ENCODE results near the gene ABCB10. TPM values are rescaled to one million over a fixed set of nuclear protein-coding genes. Genes with fewer than 3 reads are reported as not detected.
"Not testable (repeated sequence)": the region's sequence is repeated elsewhere in the genome, so short reads cannot be mapped to it uniquely, and the experiment has no call there.

Gene ABCB10
- total RNA-seq, 1 experiment from 2014 or later: 13.6 TPM

- no peak for DNase-seq (ENCODE audit: low spot score)
Observed at GRCh38 chr1:229572286-229572685, 13.8 kb upstream of the ABCB10 start.

GRCh38 chr1:229570891-229571516, 12.5 kb upstream of the ABCB10 start:
- no peak for DNase-seq (ENCODE audit: low spot score)

GRCh38 chr1:229570305-229570704, 11.8 kb upstream of the ABCB10 start:
- DNase-seq (ENCODE audit: low spot score): no peak

- DNase-seq (ENCODE audit: low spot score): no peak
Observed at GRCh38 chr1:229567109-229567868, 8.8 kb upstream of the ABCB10 start.

- no peak for DNase-seq (ENCODE audit: low spot score)
Observed at GRCh38 chr1:229563701-229564100, 5.2 kb upstream of the ABCB10 start.

GRCh38 chr1:229563241-229563640, 4.7 kb upstream of the ABCB10 start:
- no peak for DNase-seq (ENCODE audit: low spot score)

- DNase-seq (ENCODE audit: low spot score): no peak
Observed at GRCh38 chr1:229562686-229563085, 4.2 kb upstream of the ABCB10 start.

GRCh38 chr1:229561141-229561540, 2.6 kb upstream of the ABCB10 start:
- DNase-seq (ENCODE audit: low spot score): no peak

GRCh38 chr1:229560124-229560523, 1.6 kb upstream of the ABCB10 start:
- DNase-seq (ENCODE audit: low spot score): not testable (repeated sequence)

GRCh38 chr1:229559336-229559801, 862 bp upstream of the ABCB10 start:
- not testable (repeated sequence) for DNase-seq (ENCODE audit: low spot score)

- no peak for DNase-seq (ENCODE audit: low spot score)
Observed at GRCh38 chr1:229557913-229558414, 543 bp downstream of the ABCB10 start.

- DNase-seq (ENCODE audit: low spot score): no peak
Observed at GRCh38 chr1:229557200-229557850, 1.2 kb downstream of the ABCB10 start.

GRCh38 chr1:229554886-229555621, 3.5 kb downstream of the ABCB10 start:
- DNase-seq (ENCODE audit: low spot score): no peak

GRCh38 chr1:229553621-229554130, 4.8 kb downstream of the ABCB10 start:
- no peak for DNase-seq (ENCODE audit: low spot score)

- DNase-seq (ENCODE audit: low spot score): no peak
Observed at GRCh38 chr1:229552732-229553131, 5.8 kb downstream of the ABCB10 start.

- DNase-seq (ENCODE audit: low spot score): no peak
Observed at GRCh38 chr1:229550812-229551567, 7.5 kb downstream of the ABCB10 start.

- no peak for DNase-seq (ENCODE audit: low spot score)
Observed at GRCh38 chr1:229547542-229547941, 11.0 kb downstream of the ABCB10 start.

GRCh38 chr1:229544587-229544986, 13.9 kb downstream of the ABCB10 start:
- DNase-seq (ENCODE audit: low spot score): no peak

GRCh38 chr1:229539863-229540506, 18.5 kb downstream of the ABCB10 start:
- DNase-seq (ENCODE audit: low spot score): no peak

- DNase-seq (ENCODE audit: low spot score): no peak
Observed at GRCh38 chr1:229538945-229539344, 19.6 kb downstream of the ABCB10 start.
